SK-N-MC (cell line): ENCODE results near the gene MLN.

Experiments used
- EZH2 ChIP-seq: fragments of 200-600 bp; sonication (generic); IDR thresholded peaks from one replicate; pipeline ENCODE4 v1.6.1; 2017; ENCODE audit warnings: antibody characterized with exemption
- FOXP2 ChIP-seq: optimal IDR thresholded peaks from 2 replicates; pipeline ENCODE3; 2011; ENCODE audit warnings: mild to moderate bottlenecking, moderate library complexity; ENCODE audit not compliant: insufficient read depth; ENCODE audit errors: extremely low read length, control extremely low read depth
- POLR2AphosphoS5 ChIP-seq: IDR thresholded peaks from 2 replicates; pipeline ENCODE4 v1.6.1; 2012; ENCODE audit warnings: mild to moderate bottlenecking, low read depth, low read length, borderline replicate concordance

- no peak for TF ChIP-seq EZH2
- TF ChIP-seq POLR2AphosphoS5, result no peak
- no peak for TF ChIP-seq FOXP2
These were observed 22.4 kb downstream of the MLN start for GRCh38 chr6:33781131-33781975.
